Esophagus squamous epithelium (tissue), 5 donors: ENCODE results near the gene TAS2R14. TPM values are rescaled to one million over a fixed set of nuclear protein-coding genes. Genes with fewer than 3 reads are reported as not detected.

Experiments used
- DNase-seq: peaks from one replicate; lab custom pipeline; 2025; lab: John Stamatoyannopoulos, UW
- H3K27ac ChIP-seq, 4 donors: fragments of 200-600 bp; sonication (generic); one replicate each; pipeline ENCODE4 v1.5.1; 2016 to 2019; ENCODE audit warnings: mild to moderate bottlenecking in 1 of 4
- H3K27me3 ChIP-seq, 4 donors: fragments of 200-600 bp; sonication (generic); 1 replicate in 3 of 4; 2 replicates in 1 of 4; pipeline versions ENCODE4 v1.5.1 to v1.6.0; 2017 to 2021; ENCODE audit warnings: antibody characterized with exemption in 1 of 4
- H3K36me3 ChIP-seq, 3 donors: fragments of 200-600 bp; sonication (generic); one replicate each; pipeline ENCODE4 v1.5.1; 2016 to 2019
- H3K4me1 ChIP-seq, 3 donors: fragments of 200-600 bp; sonication (generic); one replicate each; pipeline ENCODE4 v1.5.1; 2017 to 2019
- H3K4me3 ChIP-seq, 4 donors: fragments of 200-600 bp; sonication (generic); 1 replicate in 3 of 4; 2 replicates in 1 of 4; pipeline ENCODE4 v1.5.1; 2016 to 2019; ENCODE audit warnings: mild to moderate bottlenecking in 2 of 4, moderate library complexity in 1 of 4
- H3K9me3 ChIP-seq, 3 donors: fragments of 200-600 bp; sonication (generic); one replicate each; pipeline ENCODE4 v1.5.1; 2016 to 2019
- CTCF ChIP-seq, 6 experiments: fragments of 450-650 bp in 4 of 6; fragments of 200-600 bp in 2 of 6; sonication (generic) in 2 of 6; IDR thresholded peaks; one replicate each; pipeline ENCODE4 v1.5.1; 2016 to 2019; ENCODE audit warnings: antibody characterized with exemption in 6 of 6, mild to moderate bottlenecking in 4 of 6, moderate library complexity in 4 of 6
- POLR2A ChIP-seq, 4 donors: fragments of 450-650 bp; IDR thresholded peaks; one replicate each; pipeline ENCODE4 v1.6.1; 2017; ENCODE audit warnings: antibody characterized with exemption in 4 of 4, mild to moderate bottlenecking in 4 of 4, moderate library complexity in 3 of 4
- WGBS, 2 donors: methylation state at CpG; one replicate each; pipeline ENCODE4 v1.1.5; 2018; 5-methylcytosine and 5-hydroxymethylcytosine counted together
- intact Hi-C: fragments of 100-400 bp; cut with DNase I; formaldehyde crosslinking; loops from one replicate; pipeline ENCODE4 v1.15.0; 2022
- total RNA-seq, 4 donors: library from RNA; depleted of rRNA; stranded (reverse); fragments of >200 nt; gene quantifications; one replicate each; pipeline ENCODE4 v1.1.0, GENCODE V29; 2016
- donor health status: DM: yes; HTN: yes; CAD: no.

TAS2R14 gene
- total RNA-seq, 4 donors from 2014 or later = 0.80 to 3.2 (median 1.7) TPM

GRCh38 chr12:10941369-10941768, 2.3 kb upstream of the TAS2R14 start:
- intact Hi-C loops = no loop called here

GRCh38 chr12:10940389-10940788, 1.3 kb upstream of the TAS2R14 start:
- H3K9me3 ChIP-seq = peaks cover 0 to 4% (median 0%) of the 10 kb centered on the region in 3 donors
- 81 to 83% methylated on average over 2 of the region's 2 CpGs for WGBS, 2 donors
- no peak for DNase-seq
- H3K27ac ChIP-seq = no peak overlapping the region
- H3K4me1 ChIP-seq = peaks cover 0 to 3% (median 0%) of the 10 kb centered on the region in 3 donors
- H3K36me3 ChIP-seq = no peaks in the 10 kb centered on the region
- no peak overlapping the region for H3K4me3 ChIP-seq
- no peaks in the 10 kb centered on the region for H3K27me3 ChIP-seq
- intact Hi-C loops = no loop called here
- no peak for TF ChIP-seq POLR2A (IDR thresholded peaks at IDR 0.05)
- TF ChIP-seq CTCF (IDR thresholded peaks at IDR 0.05) = no peak

More at GRCh38 chr12:10941369-10941768, 2.3 kb upstream of the TAS2R14 start:
- no peak for DNase-seq
- peaks cover 0 to 4% (median 0%) of the 10 kb centered on the region in 3 donors for H3K9me3 ChIP-seq
- TF ChIP-seq POLR2A (IDR thresholded peaks at IDR 0.05) = no peak
- TF ChIP-seq CTCF (IDR thresholded peaks at IDR 0.05) = no peak
- no peaks in the 10 kb centered on the region for H3K27me3 ChIP-seq
- H3K36me3 ChIP-seq = no peaks in the 10 kb centered on the region
- H3K27ac ChIP-seq = no peak overlapping the region
- H3K4me1 ChIP-seq = peaks cover 0 to 3% (median 0%) of the 10 kb centered on the region in 3 donors
- H3K4me3 ChIP-seq = no peak overlapping the region

GRCh38 chr12:10936506-10936905, 2.6 kb downstream of the TAS2R14 start:
- intact Hi-C loops = no loop called here
- Histone ChIP-seq H3K9me3 (no peaks in the 10 kb centered on the region), H3K4me3 (no peak overlapping the region), H3K4me1 (no peaks in the 10 kb centered on the region), H3K36me3 (no peaks in the 10 kb centered on the region), H3K27ac (no peak overlapping the region), H3K27me3 (no peaks in the 10 kb centered on the region)
- WGBS, 2 donors = 80 to 89% methylated on average over 1 of the region's 1 CpG
- no peak for TF ChIP-seq POLR2A (IDR thresholded peaks at IDR 0.05)
- no peak for TF ChIP-seq CTCF (IDR thresholded peaks at IDR 0.05)
- no peak for DNase-seq

- H3K4me3 ChIP-seq = no peak within 1 kb of the TSS
- no peaks in the 10 kb centered on the region for H3K36me3 ChIP-seq
- no peak within 1 kb of the TSS for H3K27ac ChIP-seq
- intact Hi-C loops = no loop called here
- DNase-seq = no peak
- H3K4me1 ChIP-seq = no peaks in the 10 kb centered on the region
- H3K27me3 ChIP-seq = no peaks in the 10 kb centered on the region
- no peaks in the 10 kb centered on the region for H3K9me3 ChIP-seq
- TF ChIP-seq CTCF (IDR thresholded peaks at IDR 0.05) (no peak), POLR2A (IDR thresholded peaks at IDR 0.05) (no peak)
- 84 to 94% methylated on average over 3 to 5 of the region's 5 CpGs for WGBS, 2 donors
Measured at GRCh38 chr12:10928746-10929286, 10.2 kb downstream of the TAS2R14 start, which contains the start of gene PRH2. Gene PRH2, plus strand, starts transcription at chr12:10929236. Its CDS starts 38 bp downstream, at chr12:10929274.

- Histone ChIP-seq H3K4me1 (no peaks in the 10 kb centered on the region), H3K27me3 (no peaks in the 10 kb centered on the region), H3K27ac (no peak overlapping the region), H3K9me3 (no peaks in the 10 kb centered on the region), H3K36me3 (no peaks in the 10 kb centered on the region), H3K4me3 (no peak overlapping the region)
- DNase-seq = no peak
- intact Hi-C loops = no loop called here
- TF ChIP-seq CTCF (IDR thresholded peaks at IDR 0.05) (no peak), POLR2A (IDR thresholded peaks at IDR 0.05) (no peak)
- 83 to 92% methylated on average over 5 of the region's 5 CpGs for WGBS, 2 donors
Measured at GRCh38 chr12:10926269-10926668, 12.8 kb downstream of the TAS2R14 start.
